Measurements from ENCODE around the gene KRT6A.
A peak's percentile ranks its signal among the peaks of the same experiment; 100 is the strongest.
"Not testable (repeated sequence)": the region's sequence is repeated elsewhere in the genome, so short reads cannot be mapped to it uniquely, and the experiment has no call there.

The KRT6A gene

GRCh38 chr12:52524241-52524897, 31.3 kb upstream of the KRT6A start:
- DNase-seq: no peak

DNA sequence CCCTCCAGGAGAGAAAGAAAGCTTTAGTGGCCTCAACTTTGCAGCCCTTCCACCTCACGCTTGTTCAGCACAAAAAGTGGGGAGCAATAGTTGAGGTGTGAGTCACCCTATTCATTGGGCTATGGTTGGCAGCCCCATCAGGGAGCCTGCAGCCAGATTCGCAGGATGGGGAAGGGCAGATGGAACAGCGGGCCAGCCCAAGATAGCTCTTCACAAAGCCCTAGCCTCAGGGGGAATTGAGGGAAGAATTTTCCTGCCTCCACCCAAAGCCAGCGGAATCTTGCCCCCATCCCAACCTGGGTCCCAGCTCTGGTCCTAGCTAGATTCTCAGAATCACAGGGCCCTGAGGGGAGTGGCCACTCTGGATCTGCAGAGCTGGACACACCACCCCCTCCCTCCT, 30.8 kb upstream of the KRT6A start:
- no peak for DNase-seq

DNA sequence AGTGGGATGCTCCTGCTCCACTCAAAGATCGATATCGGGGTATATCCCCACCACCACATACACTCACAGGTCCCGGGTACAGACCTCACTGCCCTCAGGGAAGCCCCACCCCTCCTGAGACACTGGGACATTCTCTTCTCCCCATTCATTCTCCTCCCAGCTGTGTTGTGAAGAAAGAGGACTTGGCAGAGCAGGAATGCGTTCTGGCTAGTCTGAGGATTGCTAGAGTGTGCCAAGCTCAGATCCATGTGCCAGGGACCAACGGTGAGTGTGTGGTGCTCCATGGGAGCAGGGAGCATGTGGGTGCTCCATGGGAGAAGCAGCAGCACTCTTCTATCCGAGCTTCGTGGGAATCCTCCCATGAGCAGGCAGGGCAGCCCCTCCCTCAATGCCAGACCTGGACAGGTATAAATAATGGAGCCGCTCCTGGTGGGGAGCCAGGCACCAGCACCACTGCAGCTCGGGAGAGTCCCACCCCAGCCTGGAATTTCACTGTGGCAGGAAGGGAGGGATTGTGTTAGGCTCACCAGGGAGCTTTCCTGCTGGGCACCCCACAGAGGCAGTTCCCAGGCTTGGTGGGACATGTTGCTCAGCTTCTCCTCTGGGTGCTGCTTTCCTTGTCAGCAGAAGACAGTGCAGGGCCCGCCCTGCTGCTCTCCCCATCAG, 29.4 kb upstream of the KRT6A start:
- no peak for DNase-seq

GRCh38 chr12:52521568-52522266, 28.7 kb upstream of the KRT6A start:
- no peak for DNase-seq

DNA sequence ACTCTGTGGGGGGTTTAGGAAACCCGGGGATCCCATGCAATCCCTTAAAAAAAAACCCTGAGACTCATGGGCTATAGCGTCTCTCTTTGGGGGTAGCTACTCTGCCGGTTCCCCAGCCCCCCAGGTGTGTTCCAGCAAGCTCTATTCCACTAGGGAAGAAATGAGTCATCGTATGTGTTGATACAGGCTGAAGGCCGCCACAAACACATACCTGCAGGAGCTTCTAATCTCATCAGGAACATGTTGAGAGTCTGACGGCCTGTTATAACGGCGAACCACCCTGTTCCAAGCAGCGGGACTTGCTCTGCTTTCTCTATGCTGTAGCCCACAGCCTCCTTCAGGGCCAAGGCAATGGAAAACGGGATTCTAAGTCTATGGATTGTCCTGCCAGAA, 28.1 kb upstream of the KRT6A start:
- no peak for DNase-seq

GRCh38 chr12:52519826-52520662, 27.0 kb upstream of the KRT6A start, which contains the start of gene KRT5:
KRT5 (minus strand) TSS chr12:52520394; CDS start chr12:52520296, 98 bp downstream.
- no peak for DNase-seq

DNA sequence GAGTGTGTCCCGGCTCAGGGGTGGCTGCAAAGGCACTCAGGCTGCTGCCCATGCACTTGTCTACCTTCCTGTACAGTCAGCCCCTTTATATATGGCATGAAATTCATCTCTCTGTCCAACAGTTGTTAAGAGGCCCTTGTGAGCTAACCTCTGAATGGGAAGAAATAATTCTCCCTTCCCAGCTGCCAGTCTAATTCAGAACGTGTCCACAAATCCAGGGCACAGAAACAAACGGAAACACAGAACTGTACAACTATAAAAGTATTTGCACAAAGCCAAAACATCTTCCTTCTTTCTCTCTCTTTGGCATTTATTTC, 26.3 kb upstream of the KRT6A start:
- no peak for DNase-seq

DNA sequence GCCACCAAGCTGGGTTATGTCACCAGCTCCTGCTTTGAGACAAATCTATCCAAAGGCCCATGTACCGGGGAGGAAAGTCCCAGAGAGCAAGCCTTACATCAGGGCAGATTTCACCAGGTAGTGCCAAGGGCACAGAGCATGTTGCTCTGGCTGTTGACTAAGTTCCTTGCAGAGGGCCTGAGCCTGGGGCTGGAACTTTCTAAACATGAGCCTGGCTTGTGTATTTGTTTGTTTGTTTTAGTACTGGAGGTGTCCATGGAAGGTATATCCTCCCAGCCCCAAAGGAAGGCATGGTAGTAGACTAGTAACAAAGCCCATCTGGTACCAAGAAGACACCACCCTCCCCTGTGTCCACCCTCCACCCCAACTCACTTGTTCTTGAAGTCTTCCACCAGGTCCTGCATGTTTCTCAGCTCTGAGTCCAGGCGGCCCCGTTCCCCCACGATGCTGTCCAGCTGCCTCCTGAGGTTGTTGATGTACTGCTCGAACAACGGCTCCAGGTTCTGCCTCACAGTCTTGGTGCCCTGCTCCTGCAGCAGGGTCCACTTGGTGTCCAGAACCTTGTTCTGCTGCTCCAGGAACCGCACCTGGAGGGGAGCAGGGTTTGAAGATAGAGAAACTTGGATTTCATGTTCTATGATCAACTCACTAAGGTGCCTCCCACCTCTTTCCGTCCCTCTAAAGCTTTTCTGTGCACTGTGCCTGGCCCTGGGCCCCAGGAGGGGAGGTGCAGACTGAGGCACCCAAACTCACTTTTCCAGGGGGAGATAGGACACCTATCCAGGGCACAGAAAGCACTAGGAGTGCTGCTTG, 25.7 kb upstream of the KRT6A start:
- no peak for DNase-seq

DNA sequence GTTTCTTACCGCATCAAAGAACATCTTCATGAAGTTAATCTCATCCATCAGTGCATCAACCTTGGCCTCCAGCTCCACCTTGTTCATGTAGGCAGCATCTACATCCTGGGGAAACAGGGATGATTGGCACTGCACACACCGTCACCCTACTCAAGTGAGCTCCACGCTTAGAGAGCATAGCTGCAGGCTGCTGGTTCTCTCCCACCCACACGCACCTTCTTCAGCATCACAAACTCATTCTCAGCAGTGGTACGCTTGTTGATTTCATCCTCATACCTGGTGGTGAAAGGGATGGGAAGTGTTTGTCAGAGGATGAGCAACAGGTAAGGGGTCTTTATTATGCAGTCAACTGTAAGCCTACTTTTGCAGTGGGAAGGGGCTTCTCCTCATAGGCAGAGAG, 24.8 kb upstream of the KRT6A start:
- DNase-seq: no peak

GRCh38 chr12:52517005-52517835, 24.2 kb upstream of the KRT6A start:
- no peak for DNase-seq

DNA sequence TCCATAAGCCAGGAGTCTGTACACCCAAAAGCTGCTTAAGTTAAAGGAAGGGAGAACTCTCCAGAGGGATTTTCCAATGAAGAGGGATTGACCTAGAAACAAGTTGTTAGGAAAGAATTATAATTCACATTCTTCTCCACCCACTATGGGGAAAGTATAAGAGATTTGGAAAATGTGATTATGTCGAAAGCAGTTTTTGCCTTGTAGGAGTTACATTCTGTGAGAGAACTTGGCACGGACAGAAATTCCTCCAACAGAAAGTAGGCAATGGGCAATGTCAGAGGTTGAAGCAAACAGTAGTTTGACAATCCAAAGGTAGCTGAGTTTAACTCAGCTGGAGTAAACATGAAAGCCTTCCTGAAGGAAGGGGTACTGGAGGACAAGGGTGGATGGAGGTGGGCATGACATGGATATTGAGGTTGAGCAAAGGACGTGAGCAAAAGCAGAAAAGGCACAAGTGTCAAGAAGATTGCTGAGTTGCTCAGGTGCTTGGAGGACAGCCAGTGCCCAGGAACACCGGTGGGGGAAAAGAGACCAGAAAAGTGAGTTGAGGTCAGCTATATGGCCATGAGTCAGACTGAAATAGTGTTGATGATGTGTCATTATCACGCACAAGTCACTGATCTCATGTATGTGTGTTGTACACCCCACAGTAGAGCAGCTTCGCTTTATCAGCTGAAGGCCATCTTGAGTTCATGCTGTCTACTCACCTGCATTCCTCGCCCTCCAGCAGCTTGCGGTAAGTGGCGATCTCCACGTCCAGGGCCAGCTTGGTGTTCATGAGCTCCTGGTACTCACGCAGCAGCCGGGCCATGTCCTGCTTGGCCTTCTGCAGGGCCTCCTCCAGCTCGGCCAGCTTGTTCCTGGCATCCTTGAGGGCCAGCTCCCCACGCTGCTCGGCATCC, 23.1 kb upstream of the KRT6A start:
- no peak for DNase-seq

GRCh38 chr12:52515319-52515646, 22.2 kb upstream of the KRT6A start:
- DNase-seq: no peak

DNA sequence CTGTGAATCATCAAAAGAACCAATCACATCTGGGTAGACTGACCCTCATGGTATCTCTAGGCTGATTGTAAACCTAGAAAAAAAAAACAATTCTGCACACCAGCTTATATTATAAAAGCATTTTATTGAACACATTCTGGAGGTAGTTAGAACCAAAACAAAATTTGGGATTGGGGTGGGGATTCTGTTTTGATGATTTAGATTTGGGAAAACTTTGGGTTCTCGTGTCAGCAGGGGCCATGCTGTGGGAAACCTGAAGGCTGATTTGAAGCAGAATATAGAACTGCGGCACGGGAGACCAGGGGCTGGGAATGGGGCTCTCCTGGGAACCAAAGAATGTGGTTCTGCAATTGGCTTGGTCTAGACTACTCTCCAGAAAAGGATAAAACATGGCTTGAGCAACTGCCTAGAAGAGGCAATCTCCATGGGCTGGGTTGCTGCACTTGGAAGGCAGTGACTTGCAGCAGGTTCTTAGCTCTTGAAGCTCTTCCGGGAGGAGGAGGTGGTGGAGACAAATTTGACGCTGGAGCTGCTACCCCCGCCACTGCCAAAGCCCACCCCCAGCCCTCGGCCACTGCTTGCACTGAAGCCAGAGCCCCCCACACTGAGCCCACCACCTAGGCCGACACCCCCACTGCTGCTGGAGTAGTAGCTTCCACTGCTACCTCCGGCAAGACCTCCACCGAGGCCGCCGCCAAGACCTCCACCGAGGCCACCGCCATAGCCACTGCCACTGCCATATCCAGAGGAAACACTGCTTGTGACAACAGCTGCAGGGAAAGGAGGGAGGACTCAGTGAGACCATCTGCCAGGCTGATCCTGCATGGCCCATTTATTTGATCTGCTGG, 21.6 kb upstream of the KRT6A start:
- DNase-seq: no peak

- DNase-seq: no peak
Measured at GRCh38 chr12:52513736-52514135, 20.7 kb upstream of the KRT6A start.

DNA sequence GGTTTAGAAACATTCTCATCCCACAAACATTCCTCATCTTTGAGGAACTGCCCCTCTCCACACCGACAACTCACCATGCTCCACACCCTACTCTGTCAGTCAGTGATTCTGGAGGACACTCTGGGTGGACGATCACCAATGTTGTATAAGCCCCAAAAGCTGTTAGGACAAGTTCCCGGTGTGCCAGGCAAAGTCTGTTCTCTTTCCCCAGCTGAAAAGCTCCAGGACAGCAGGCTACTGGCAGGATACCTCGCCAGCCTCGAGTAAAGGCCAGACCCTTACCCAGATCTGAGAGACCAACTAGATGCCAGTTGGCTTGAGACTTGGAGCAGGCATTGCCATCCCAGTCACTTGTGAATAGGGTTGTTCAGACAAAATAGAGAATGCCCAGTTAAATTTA, 15.2 kb upstream of the KRT6A start:
- no peak for DNase-seq

- DNase-seq: peak; percentile 37
Measured at GRCh38 chr12:52506858-52507715, 14.0 kb upstream of the KRT6A start.

DNA sequence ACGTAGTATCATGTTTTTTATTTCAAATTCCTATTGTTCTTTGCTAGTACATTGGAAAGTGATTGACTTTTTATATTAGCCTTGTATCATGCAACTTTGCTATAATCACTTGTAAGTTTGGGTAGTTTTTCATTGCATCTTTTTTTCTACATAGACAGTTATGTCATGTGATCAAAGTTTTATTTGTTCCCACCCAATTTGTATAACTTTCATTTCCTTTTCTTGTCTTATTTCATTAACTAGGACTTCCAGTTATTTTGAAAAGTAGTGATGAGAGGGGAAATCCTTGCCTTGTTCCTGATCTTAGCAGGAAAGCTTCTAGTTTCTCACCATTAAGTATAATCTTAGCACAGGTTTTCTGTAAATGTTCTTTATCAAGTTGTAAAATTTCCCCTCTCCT, 9.8 kb upstream of the KRT6A start:
- no peak for DNase-seq

- no peak for DNase-seq
Measured at GRCh38 chr12:52501490-52501889, 8.4 kb upstream of the KRT6A start.

DNA sequence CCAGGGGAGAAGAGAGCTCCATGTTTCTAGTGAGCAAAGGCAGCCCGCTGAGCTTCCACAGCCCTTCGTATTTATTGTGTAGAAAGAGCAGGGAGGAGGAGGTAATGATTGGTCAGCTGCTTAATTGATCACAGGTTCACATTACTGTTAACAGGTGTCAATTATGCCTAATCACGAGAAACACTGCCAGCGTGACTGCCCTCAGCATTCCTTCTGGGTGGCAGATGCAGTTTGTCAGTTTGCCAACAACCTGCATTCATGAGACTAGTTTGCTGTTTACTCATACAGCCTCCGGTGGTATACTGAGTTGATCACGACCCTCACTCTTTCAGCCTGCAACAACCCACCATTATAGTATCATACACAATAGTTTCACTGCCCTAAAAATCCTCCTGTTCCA, 7.5 kb upstream of the KRT6A start:
- DNase-seq: not testable (repeated sequence)
